GM23248 (cell line): Measurements from ENCODE around the gene DHDDS.

Experiments
- EZH2 ChIP-seq: fragments of 200-600 bp; sonication (generic); IDR thresholded peaks from 2 replicates; pipeline ENCODE4 v1.6.1; 2018; ENCODE audit warnings: antibody characterized with exemption, mild to moderate bottlenecking; ENCODE audit not compliant: insufficient read depth, poor library complexity, severe bottlenecking
- EZH2phosphoT487 ChIP-seq: fragments of 200-600 bp; sonication (generic); IDR thresholded peaks from 2 replicates; pipeline ENCODE4 v1.6.1; 2018; ENCODE audit warnings: antibody characterized with exemption, moderate library complexity, mild to moderate bottlenecking, low read depth; ENCODE audit not compliant: insufficient read depth

GRCh38 chr1:26391450-26391849 lies 40.7 kb upstream of the DHDDS start:
- TF ChIP-seq EZH2 (no peak), EZH2phosphoT487 (no peak)
